ENCODE results near the gene SRSF4. TPM values are rescaled to one million over a fixed set of nuclear protein-coding genes. Genes with fewer than 3 reads are reported as not detected.
"Not testable (repeated sequence)": the region's sequence is repeated elsewhere in the genome, so short reads cannot be mapped to it uniquely, and the experiment has no call there.

The SRSF4 gene
- total RNA-seq, 1 donor from 2014 or later, result 52.6 TPM

DNA sequence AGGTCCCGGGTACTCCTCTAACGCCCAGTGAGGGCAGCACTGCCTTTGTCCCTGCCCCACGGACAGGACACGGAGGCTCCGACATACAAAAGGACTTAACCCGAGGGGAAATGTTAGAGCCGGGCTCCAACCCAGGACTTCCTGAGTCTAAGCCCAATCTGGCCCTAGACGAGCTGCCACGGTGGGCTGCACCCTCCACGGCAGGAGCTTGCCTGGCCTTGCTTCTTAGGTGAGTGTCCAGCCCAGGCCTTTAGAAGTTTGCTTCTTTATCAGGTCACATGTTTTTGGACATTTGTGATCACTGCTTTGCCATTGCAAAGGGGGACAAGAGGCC lies 47.0 kb downstream of the SRSF4 start:
- Mint-ChIP-seq H3K4me3 (ENCODE audit: unreplicated experiment) (no peak overlapping the region), H3K4me1 (ENCODE audit: low read depth, unreplicated experiment) (no peaks in the 10 kb centered on the region), H3K27me3 (ENCODE audit: low read depth, unreplicated experiment) (peaks cover 3% of the 10 kb centered on the region), H3K9me3 (ENCODE audit: unreplicated experiment) (no peaks in the 10 kb centered on the region), H3K27ac (ENCODE audit: unreplicated experiment) (no peak overlapping the region), H3K36me3 (ENCODE audit: low read depth, unreplicated experiment) (no peaks in the 10 kb centered on the region)
- no peak overlapping the region for H2AFZ ChIP-seq (ENCODE audit: low read depth, low read length)
- no peaks in the 10 kb centered on the region for H3K36me3 ChIP-seq (ENCODE audit: insufficient read depth, low read length)
- no peak overlapping the region for H3K4me3 ChIP-seq (ENCODE audit: insufficient read depth, low read depth, low read length)
- H3K79me2 ChIP-seq (ENCODE audit: insufficient read depth, low read length), result no peaks in the 10 kb centered on the region
- H3K9ac ChIP-seq (ENCODE audit: low read length), result no peak overlapping the region
- H3K9me3 ChIP-seq (ENCODE audit: insufficient read depth, low read depth, low read length), result no peaks in the 10 kb centered on the region
- no peak overlapping the region for H3K27ac ChIP-seq (ENCODE audit: low read depth, low read length)
- H3K4me1 ChIP-seq (ENCODE audit: insufficient read depth, low read length), result peaks cover 3% of the 10 kb centered on the region
- no peaks in the 10 kb centered on the region for H4K20me1 ChIP-seq (ENCODE audit: insufficient read depth, low read length)
- no peak overlapping the region for H3K4me2 ChIP-seq (ENCODE audit: low read length)
- TF ChIP-seq EZH2 (IDR thresholded peaks at IDR 0.05; ENCODE audit: insufficient read depth, low read length), result no peak
- TF ChIP-seq, protein P1, sequence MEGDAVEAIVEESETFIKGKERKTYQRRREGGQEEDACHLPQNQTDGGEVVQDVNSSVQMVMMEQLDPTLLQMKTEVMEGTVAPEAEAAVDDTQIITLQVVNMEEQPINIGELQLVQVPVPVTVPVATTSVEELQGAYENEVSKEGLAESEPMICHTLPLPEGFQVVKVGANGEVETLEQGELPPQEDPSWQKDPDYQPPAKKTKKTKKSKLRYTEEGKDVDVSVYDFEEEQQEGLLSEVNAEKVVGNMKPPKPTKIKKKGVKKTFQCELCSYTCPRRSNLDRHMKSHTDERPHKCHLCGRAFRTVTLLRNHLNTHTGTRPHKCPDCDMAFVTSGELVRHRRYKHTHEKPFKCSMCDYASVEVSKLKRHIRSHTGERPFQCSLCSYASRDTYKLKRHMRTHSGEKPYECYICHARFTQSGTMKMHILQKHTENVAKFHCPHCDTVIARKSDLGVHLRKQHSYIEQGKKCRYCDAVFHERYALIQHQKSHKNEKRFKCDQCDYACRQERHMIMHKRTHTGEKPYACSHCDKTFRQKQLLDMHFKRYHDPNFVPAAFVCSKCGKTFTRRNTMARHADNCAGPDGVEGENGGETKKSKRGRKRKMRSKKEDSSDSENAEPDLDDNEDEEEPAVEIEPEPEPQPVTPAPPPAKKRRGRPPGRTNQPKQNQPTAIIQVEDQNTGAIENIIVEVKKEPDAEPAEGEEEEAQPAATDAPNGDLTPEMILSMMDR (IDR thresholded peaks at IDR 0.05; ENCODE audit: insufficient read depth, low read depth, low read length), result no peak
- peaks cover 2% of the 10 kb centered on the region for H3K27me3 ChIP-seq (ENCODE audit: insufficient read depth, low read length)
- DNase-seq (ENCODE audit: low read depth) (no peak), FAIRE-seq (no peak)

DNA sequence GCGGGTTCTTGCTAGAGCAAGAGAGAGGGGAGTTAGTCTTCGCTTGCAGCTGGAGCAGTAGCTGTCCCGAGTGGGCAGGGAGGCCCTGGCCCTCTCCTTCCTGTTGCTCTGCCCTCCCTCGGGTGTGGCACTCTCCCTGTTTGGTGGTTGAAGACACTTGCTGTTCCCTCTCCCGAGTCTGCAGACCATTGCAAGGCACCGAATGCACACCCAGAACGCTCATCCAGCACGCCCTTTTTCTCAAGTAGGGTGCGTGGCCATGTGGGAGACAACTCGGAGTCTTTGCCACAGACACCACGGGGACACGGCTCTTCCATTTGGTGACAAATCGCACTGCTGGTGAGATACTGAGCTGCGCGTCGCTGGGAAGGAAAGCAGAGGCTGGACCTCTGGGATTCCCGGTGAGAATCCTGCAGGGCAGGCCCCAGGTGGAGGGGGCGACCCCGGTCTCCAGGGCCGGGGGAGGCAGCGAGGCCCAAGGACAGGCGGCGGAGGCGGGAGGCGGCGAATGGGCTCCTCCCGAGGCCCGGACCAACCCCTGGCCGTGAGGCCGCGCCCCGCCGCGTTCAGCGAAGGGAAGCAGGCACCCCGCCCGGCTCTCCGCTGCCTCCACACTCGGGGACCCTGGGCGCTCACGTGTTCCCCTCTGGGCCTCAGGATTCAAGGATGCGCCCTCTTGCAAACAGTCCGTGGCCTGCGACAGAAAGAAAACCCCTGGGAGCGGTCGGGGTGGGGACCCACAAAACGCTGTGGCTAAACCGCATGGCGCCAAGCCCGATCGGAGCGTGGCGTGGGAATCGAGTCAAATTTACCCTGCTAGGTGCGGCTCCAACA lies 47.6 kb downstream of the SRSF4 start:
- Mint-ChIP-seq H3K4me3 (ENCODE audit: unreplicated experiment) (no peak overlapping the region), H3K4me1 (ENCODE audit: low read depth, unreplicated experiment) (no peaks in the 10 kb centered on the region), H3K27me3 (ENCODE audit: low read depth, unreplicated experiment) (peaks cover 3% of the 10 kb centered on the region), H3K27ac (ENCODE audit: unreplicated experiment) (no peak overlapping the region), H3K36me3 (ENCODE audit: low read depth, unreplicated experiment) (no peaks in the 10 kb centered on the region), H3K9me3 (ENCODE audit: unreplicated experiment) (no peaks in the 10 kb centered on the region)
- Histone ChIP-seq H3K9me3 (ENCODE audit: insufficient read depth, low read depth, low read length) (no peaks in the 10 kb centered on the region), H3K27ac (ENCODE audit: low read depth, low read length) (no peak overlapping the region), H3K27me3 (ENCODE audit: insufficient read depth, low read length) (peaks cover 2% of the 10 kb centered on the region), H3K9ac (ENCODE audit: low read length) (no peak overlapping the region), H3K4me2 (ENCODE audit: low read length) (peak overlapping the region; percentile 8), H3K4me1 (ENCODE audit: insufficient read depth, low read length) (peaks cover 3% of the 10 kb centered on the region), H3K4me3 (ENCODE audit: insufficient read depth, low read depth, low read length) (no peak overlapping the region), H4K20me1 (ENCODE audit: insufficient read depth, low read length) (no peaks in the 10 kb centered on the region), H3K79me2 (ENCODE audit: insufficient read depth, low read length) (no peaks in the 10 kb centered on the region), H3K36me3 (ENCODE audit: insufficient read depth, low read length) (no peaks in the 10 kb centered on the region), H2AFZ (ENCODE audit: low read depth, low read length) (peak overlapping the region; percentile 18)
- FAIRE-seq (no peak), DNase-seq (ENCODE audit: low read depth) (no peak)
- TF ChIP-seq, protein P1 (IDR thresholded peaks at IDR 0.05; ENCODE audit: insufficient read depth, low read depth, low read length), result no peak
- no peak for TF ChIP-seq EZH2 (IDR thresholded peaks at IDR 0.05; ENCODE audit: insufficient read depth, low read length)

DNA sequence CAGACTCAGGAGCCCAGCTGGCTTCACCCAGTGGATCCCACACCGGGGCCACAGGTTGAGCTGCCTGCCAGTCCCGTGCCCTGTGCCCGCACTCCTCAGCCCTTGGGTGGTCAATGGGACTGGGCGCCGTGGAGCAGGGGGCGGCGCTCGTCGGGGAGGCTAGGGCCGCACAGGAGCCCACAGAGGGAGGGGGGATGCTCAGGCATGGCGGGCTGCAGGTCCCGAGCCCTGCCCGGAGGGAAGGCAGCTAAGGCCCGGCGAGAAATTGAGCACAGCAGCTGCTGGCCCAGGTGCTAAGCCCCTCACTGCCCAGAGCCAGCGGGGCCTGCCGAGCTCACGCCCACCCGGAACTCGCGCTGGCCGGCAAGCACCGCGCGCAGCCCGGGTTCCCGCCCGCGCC lies 50.6 kb downstream of the SRSF4 start:
- H3K9me3 Mint-ChIP-seq (ENCODE audit: unreplicated experiment); DNase-seq (ENCODE audit: low read depth); H3K27ac Mint-ChIP-seq (ENCODE audit: unreplicated experiment); H3K36me3 Mint-ChIP-seq (ENCODE audit: low read depth, unreplicated experiment); H3K79me2 ChIP-seq (ENCODE audit: insufficient read depth, low read length); H3K4me1 Mint-ChIP-seq (ENCODE audit: low read depth, unreplicated experiment); H3K4me2 ChIP-seq (ENCODE audit: low read length); H3K9me3 ChIP-seq (ENCODE audit: insufficient read depth, low read depth, low read length); H3K27me3 ChIP-seq (ENCODE audit: insufficient read depth, low read length); H3K27me3 Mint-ChIP-seq (ENCODE audit: low read depth, unreplicated experiment); FAIRE-seq; H4K20me1 ChIP-seq (ENCODE audit: insufficient read depth, low read length); H3K27ac ChIP-seq (ENCODE audit: low read depth, low read length); H3K4me3 ChIP-seq (ENCODE audit: insufficient read depth, low read depth, low read length); H3K4me1 ChIP-seq (ENCODE audit: insufficient read depth, low read length); H2AFZ ChIP-seq (ENCODE audit: low read depth, low read length); H3K36me3 ChIP-seq (ENCODE audit: insufficient read depth, low read length); H3K9ac ChIP-seq (ENCODE audit: low read length); H3K4me3 Mint-ChIP-seq (ENCODE audit: unreplicated experiment): not testable (repeated sequence)
